Activated CD4-positive, alpha-beta T cell treated with anti-CD3 and anti-CD28 coated beads for 1 hour (primary cell): ENCODE results near the gene SHMT2.

Source experiments
- DNase-seq: peaks from one replicate; pipeline ENCODE4 v3.0.0-alpha.2; 2020

The SHMT2 gene

GRCh38 chr12:57229634-57230380 is at the start of gene SHMT2:
SHMT2 (plus strand) TSS chr12:57229711; CDS start chr12:57229779, 68 bp downstream.
- DNase-seq, result peak; percentile 87

GRCh38 chr12:57180321-57180989 is 49.1 kb upstream of the SHMT2 start:
- no peak for DNase-seq

- DNase-seq, result no peak
Observed at GRCh38 chr12:57181072-57181471, 48.4 kb upstream of the SHMT2 start.

GRCh38 chr12:57181561-57182155 is 47.9 kb upstream of the SHMT2 start:
- DNase-seq, result no peak

- DNase-seq, result peak; percentile 66
Observed at GRCh38 chr12:57182918-57183575, 46.5 kb upstream of the SHMT2 start.

GRCh38 chr12:57183939-57184725 is 45.4 kb upstream of the SHMT2 start:
- DNase-seq, result no peak

- DNase-seq, result no peak
Observed at GRCh38 chr12:57185403-57185802, 44.1 kb upstream of the SHMT2 start.

- no peak for DNase-seq
Observed at GRCh38 chr12:57185906-57186508, 43.5 kb upstream of the SHMT2 start.

GRCh38 chr12:57187222-57188089 is 42.1 kb upstream of the SHMT2 start:
- no peak for DNase-seq

GRCh38 chr12:57188090-57188425 is 41.5 kb upstream of the SHMT2 start:
- no peak for DNase-seq

GRCh38 chr12:57190037-57190436 is 39.5 kb upstream of the SHMT2 start:
- DNase-seq, result no peak

- no peak for DNase-seq
Observed at GRCh38 chr12:57190821-57191220, 38.7 kb upstream of the SHMT2 start.

- DNase-seq, result no peak
Observed at GRCh38 chr12:57191410-57191809, 38.1 kb upstream of the SHMT2 start.

- no peak for DNase-seq
Observed at GRCh38 chr12:57192920-57193319, 36.6 kb upstream of the SHMT2 start.

GRCh38 chr12:57193706-57194245 is 35.7 kb upstream of the SHMT2 start:
- DNase-seq, result no peak

- DNase-seq, result no peak
Observed at GRCh38 chr12:57194253-57194652, 35.3 kb upstream of the SHMT2 start.

- DNase-seq, result no peak
Observed at GRCh38 chr12:57195186-57195585, 34.3 kb upstream of the SHMT2 start.

GRCh38 chr12:57195611-57196371 is 33.7 kb upstream of the SHMT2 start:
- DNase-seq, result no peak

- no peak for DNase-seq
Observed at GRCh38 chr12:57196439-57196838, 33.1 kb upstream of the SHMT2 start.

GRCh38 chr12:57196956-57197355 is 32.6 kb upstream of the SHMT2 start:
- DNase-seq, result no peak
